Esophagus squamous epithelium (tissue), 4 donors: ENCODE results near the gene SHISA5.

ENCODE experiments used
- POLR2A ChIP-seq, 4 donors: fragments of 450-650 bp; IDR thresholded peaks; one replicate each; pipeline ENCODE4 v1.6.1; 2017; ENCODE audit warnings: antibody characterized with exemption in 4 of 4, mild to moderate bottlenecking in 4 of 4, moderate library complexity in 3 of 4
- TF ChIP-seq, protein P1 (sequence below), 6 experiments: fragments of 450-650 bp in 4 of 6; fragments of 200-600 bp in 2 of 6; sonication (generic) in 2 of 6; IDR thresholded peaks; one replicate each; pipeline ENCODE4 v1.5.1; 2016 to 2019; ENCODE audit warnings: antibody characterized with exemption in 6 of 6, mild to moderate bottlenecking in 4 of 6, moderate library complexity in 4 of 6

DNA sequence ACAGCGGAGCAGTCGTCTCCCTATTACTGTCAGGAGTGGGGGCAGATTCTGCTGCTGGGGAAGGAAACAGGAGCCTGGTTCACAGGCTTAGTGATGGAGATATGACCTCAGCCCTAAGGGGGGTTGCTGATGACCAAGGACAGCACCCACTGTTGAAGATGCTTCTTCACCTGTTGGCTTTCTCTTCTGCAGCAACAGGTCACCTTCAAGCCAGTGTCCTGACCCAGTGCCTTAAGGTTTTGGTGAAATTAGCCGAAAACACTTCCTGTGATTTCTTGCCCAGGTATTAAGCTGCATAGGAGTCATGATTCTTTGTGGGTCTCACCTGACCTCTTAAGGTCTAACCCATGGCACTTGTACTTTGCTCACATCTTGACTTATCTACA, 43.5 kb downstream of the SHISA5 start:
- TF ChIP-seq, protein P1, sequence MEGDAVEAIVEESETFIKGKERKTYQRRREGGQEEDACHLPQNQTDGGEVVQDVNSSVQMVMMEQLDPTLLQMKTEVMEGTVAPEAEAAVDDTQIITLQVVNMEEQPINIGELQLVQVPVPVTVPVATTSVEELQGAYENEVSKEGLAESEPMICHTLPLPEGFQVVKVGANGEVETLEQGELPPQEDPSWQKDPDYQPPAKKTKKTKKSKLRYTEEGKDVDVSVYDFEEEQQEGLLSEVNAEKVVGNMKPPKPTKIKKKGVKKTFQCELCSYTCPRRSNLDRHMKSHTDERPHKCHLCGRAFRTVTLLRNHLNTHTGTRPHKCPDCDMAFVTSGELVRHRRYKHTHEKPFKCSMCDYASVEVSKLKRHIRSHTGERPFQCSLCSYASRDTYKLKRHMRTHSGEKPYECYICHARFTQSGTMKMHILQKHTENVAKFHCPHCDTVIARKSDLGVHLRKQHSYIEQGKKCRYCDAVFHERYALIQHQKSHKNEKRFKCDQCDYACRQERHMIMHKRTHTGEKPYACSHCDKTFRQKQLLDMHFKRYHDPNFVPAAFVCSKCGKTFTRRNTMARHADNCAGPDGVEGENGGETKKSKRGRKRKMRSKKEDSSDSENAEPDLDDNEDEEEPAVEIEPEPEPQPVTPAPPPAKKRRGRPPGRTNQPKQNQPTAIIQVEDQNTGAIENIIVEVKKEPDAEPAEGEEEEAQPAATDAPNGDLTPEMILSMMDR (IDR thresholded peaks at IDR 0.05), result no peak
- no peak for TF ChIP-seq POLR2A (IDR thresholded peaks at IDR 0.05)
